Stimulated activated effector memory CD8-positive, alpha-beta T cell treated with anti-CD3 and anti-CD28 coated beads, Interleukin-12 subunit alpha, Interleukin-12 subunit beta, amount 100 ng/mL, for 72 hours (primary cell): Measurements from ENCODE around the gene WDTC1.
A peak's percentile ranks its signal among the peaks of the same experiment; 100 is the strongest.

Experiments
- ATAC-seq: fragments of 150-1000 bp; cut with Tn5 transposase; 2 replicates; pipeline ENCODE4 v1.10.0; 2021
- DNase-seq, 2 donors: peaks; one replicate each; pipeline ENCODE4 v3.0.0; 2021 to 2022; ENCODE audit warnings: low spot score in 2 of 2
- H3K27ac Mint-ChIP-seq: one replicate; pipeline ENCODE4 v1.8.0; 2022; ENCODE audit warnings: mild to moderate bottlenecking, mixed read lengths
- H3K36me3 Mint-ChIP-seq: one replicate; pipeline ENCODE4 v1.8.0; 2022; ENCODE audit warnings: mild to moderate bottlenecking, mixed read lengths
- H3K4me1 Mint-ChIP-seq: one replicate; pipeline ENCODE4 v1.8.0; 2022; ENCODE audit warnings: mixed read lengths
- H3K4me3 Mint-ChIP-seq: one replicate; pipeline ENCODE4 v1.8.0; 2022; ENCODE audit warnings: mild to moderate bottlenecking, mixed read lengths
- H3K9me3 Mint-ChIP-seq: one replicate; pipeline ENCODE4 v1.8.0; 2022; ENCODE audit warnings: mixed read lengths

WDTC1 gene

GRCh38 chr1:27348861-27349783 lies 114.7 kb downstream of the WDTC1 start:
- peak; percentile 70 for ATAC-seq
- no peaks in the 10 kb centered on the region for H3K9me3 Mint-ChIP-seq
- H3K27ac Mint-ChIP-seq, result peak overlapping the region; percentile 84
- DNase-seq, result no peak
- peak overlapping the region; percentile 50 for H3K4me3 Mint-ChIP-seq
- peaks cover 49% of the 10 kb centered on the region for H3K36me3 Mint-ChIP-seq
- peaks cover 35% of the 10 kb centered on the region for H3K4me1 Mint-ChIP-seq

- H3K9me3 Mint-ChIP-seq, result no peaks in the 10 kb centered on the region
Measured at GRCh38 chr1:27349784-27350662, 115.6 kb downstream of the WDTC1 start.

GRCh38 chr1:27350663-27351540 lies 116.5 kb downstream of the WDTC1 start:
- ATAC-seq, result no peak
- no peak overlapping the region for H3K4me3 Mint-ChIP-seq
- H3K36me3 Mint-ChIP-seq, result peaks cover 59% of the 10 kb centered on the region
- no peak for DNase-seq
- peak overlapping the region; percentile 72 for H3K27ac Mint-ChIP-seq
- H3K4me1 Mint-ChIP-seq, result peaks cover 33% of the 10 kb centered on the region
- no peaks in the 10 kb centered on the region for H3K9me3 Mint-ChIP-seq

More at GRCh38 chr1:27349784-27350662, 115.6 kb downstream of the WDTC1 start:
- peaks cover 31% of the 10 kb centered on the region for H3K4me1 Mint-ChIP-seq
- ATAC-seq, result peak; percentile 50
- H3K27ac Mint-ChIP-seq, result no peak overlapping the region
- H3K4me3 Mint-ChIP-seq, result no peak overlapping the region
- no peak for DNase-seq
- peaks cover 54% of the 10 kb centered on the region for H3K36me3 Mint-ChIP-seq

GRCh38 chr1:27351541-27352107 lies 117.2 kb downstream of the WDTC1 start:
- H3K9me3 Mint-ChIP-seq, result no peaks in the 10 kb centered on the region
- peaks cover 28% of the 10 kb centered on the region for H3K4me1 Mint-ChIP-seq
- DNase-seq, result no peak
- peak overlapping the region; percentile 72 for H3K27ac Mint-ChIP-seq
- H3K4me3 Mint-ChIP-seq, result no peak overlapping the region
- peaks cover 59% of the 10 kb centered on the region for H3K36me3 Mint-ChIP-seq
- ATAC-seq, result no peak

GRCh38 chr1:27353166-27353565 lies 118.7 kb downstream of the WDTC1 start:
- peak overlapping the region; percentile 58 for H3K27ac Mint-ChIP-seq
- H3K4me3 Mint-ChIP-seq, result no peak overlapping the region
- no peaks in the 10 kb centered on the region for H3K9me3 Mint-ChIP-seq
- ATAC-seq, result no peak
- H3K36me3 Mint-ChIP-seq, result peaks cover 61% of the 10 kb centered on the region
- DNase-seq, result no peak
- peaks cover 31% of the 10 kb centered on the region for H3K4me1 Mint-ChIP-seq

- H3K27ac Mint-ChIP-seq, result peak overlapping the region; percentile 58
- no peaks in the 10 kb centered on the region for H3K9me3 Mint-ChIP-seq
- no peak overlapping the region for H3K4me3 Mint-ChIP-seq
- no peak for DNase-seq
- no peak for ATAC-seq
- H3K4me1 Mint-ChIP-seq, result peaks cover 31% of the 10 kb centered on the region
- H3K36me3 Mint-ChIP-seq, result peaks cover 61% of the 10 kb centered on the region
Measured at GRCh38 chr1:27353629-27354028, 119.2 kb downstream of the WDTC1 start.

- Mint-ChIP-seq H3K36me3 (peaks cover 55% of the 10 kb centered on the region), H3K4me3 (peak overlapping the region; percentile 86), H3K4me1 (peaks cover 43% of the 10 kb centered on the region), H3K27ac (peak overlapping the region; percentile 83), H3K9me3 (no peaks in the 10 kb centered on the region)
- DNase-seq (no peak), ATAC-seq (no peak)
Measured at GRCh38 chr1:27355683-27356082, 121.3 kb downstream of the WDTC1 start.

- ATAC-seq, result no peak
- peak overlapping the region; percentile 86 for H3K4me3 Mint-ChIP-seq
- H3K9me3 Mint-ChIP-seq, result no peaks in the 10 kb centered on the region
- no peak for DNase-seq
- peaks cover 43% of the 10 kb centered on the region for H3K4me1 Mint-ChIP-seq
- peak overlapping the region; percentile 83 for H3K27ac Mint-ChIP-seq
- H3K36me3 Mint-ChIP-seq, result peaks cover 52% of the 10 kb centered on the region
Measured at GRCh38 chr1:27356277-27356618, 121.8 kb downstream of the WDTC1 start.

- peak overlapping the region; percentile 86 for H3K4me3 Mint-ChIP-seq
- DNase-seq, result peak; percentile 46 to 78
- peaks cover 47% of the 10 kb centered on the region for H3K36me3 Mint-ChIP-seq
- peak overlapping the region; percentile 83 for H3K27ac Mint-ChIP-seq
- peak; percentile 86 for ATAC-seq
- peaks cover 43% of the 10 kb centered on the region for H3K4me1 Mint-ChIP-seq
- no peaks in the 10 kb centered on the region for H3K9me3 Mint-ChIP-seq
Measured at GRCh38 chr1:27356619-27357280, 122.3 kb downstream of the WDTC1 start.

GRCh38 chr1:27357281-27358037 lies 123.0 kb downstream of the WDTC1 start:
- DNase-seq (peak; percentile 77 to 92), ATAC-seq (peak; percentile 56)
- H3K9me3 Mint-ChIP-seq, result no peaks in the 10 kb centered on the region
- peaks cover 43% of the 10 kb centered on the region for H3K36me3 Mint-ChIP-seq
- H3K4me1 Mint-ChIP-seq, result peaks cover 43% of the 10 kb centered on the region
- H3K27ac Mint-ChIP-seq, result peak overlapping the region; percentile 83
- peak overlapping the region; percentile 86 for H3K4me3 Mint-ChIP-seq
